DND-41 (cell line): ENCODE data around the gene CCSER2.

ENCODE experiments used
- ATAC-seq: fragments of 200-7000 bp; cut with Tn5 transposase; 3 replicates; pipeline ENCODE4 v1.9.1; 2021; ENCODE audit warnings: low read depth; ENCODE audit not compliant: insufficient read depth
- DNase-seq: peaks from one replicate; pipeline ENCODE4 v3.0.0-alpha.2; 2020
- H2AFZ ChIP-seq: 2 replicates; pipeline ENCODE4 v1.6.0; 2012; ENCODE audit warnings: low read depth, low read length
- H3K27ac ChIP-seq: 2 replicates; pipeline ENCODE4 v1.5.1; 2012; ENCODE audit warnings: low read length, inconsistent platforms
- H3K27me3 ChIP-seq: fragments of 200-600 bp; sonication (generic); 2 replicates; pipeline ENCODE4 v1.6.0; 2012; ENCODE audit warnings: low read length, mild to moderate bottlenecking, inconsistent platforms; ENCODE audit not compliant: insufficient read depth, poor library complexity
- H3K36me3 ChIP-seq: 2 replicates; pipeline ENCODE4 v1.5.1; 2012; ENCODE audit warnings: low read length, inconsistent platforms; ENCODE audit not compliant: insufficient read depth
- H3K4me1 ChIP-seq: 2 replicates; pipeline ENCODE4 v1.5.1; 2012; ENCODE audit warnings: mild to moderate bottlenecking, low read length; ENCODE audit not compliant: insufficient read depth
- H3K4me2 ChIP-seq: 2 replicates; pipeline ENCODE4 v1.6.0; 2012; ENCODE audit warnings: mild to moderate bottlenecking, moderate library complexity, low read length, inconsistent platforms; ENCODE audit not compliant: insufficient read depth
- H3K4me3 ChIP-seq, 2 experiments: fragments of 200-600 bp in 1 of 2; shearing (Covaris generic) in 1 of 2; 2 replicates each; pipeline ENCODE4 v1.5.1; 2012 to 2016; ENCODE audit warnings: inconsistent platforms in 2 of 2, low read length in 2 of 2, mild to moderate bottlenecking in 2 of 2, low read depth in 1 of 2, moderate library complexity in 1 of 2
- H3K79me2 ChIP-seq: 2 replicates; pipeline ENCODE4 v1.6.0; 2012; ENCODE audit warnings: low read length, inconsistent platforms; ENCODE audit not compliant: insufficient read depth
- H3K9ac ChIP-seq: 2 replicates; pipeline ENCODE4 v1.6.0; 2012; ENCODE audit warnings: low read depth, mild to moderate bottlenecking, inconsistent platforms, low read length, moderate library complexity
- H3K9me3 ChIP-seq: 2 replicates; pipeline ENCODE4 v1.5.1; 2012; ENCODE audit warnings: low read length, moderate library complexity, mild to moderate bottlenecking, inconsistent platforms; ENCODE audit not compliant: insufficient read depth, severe bottlenecking
- H4K20me1 ChIP-seq: 2 replicates; pipeline ENCODE4 v1.6.0; 2012; ENCODE audit warnings: low read length; ENCODE audit not compliant: insufficient read depth
- EZH2 ChIP-seq: IDR thresholded peaks from 3 replicates; pipeline ENCODE4 v1.6.1; 2012; ENCODE audit warnings: borderline replicate concordance, low read depth, mild to moderate bottlenecking, moderate library complexity, low read length, inconsistent platforms; ENCODE audit not compliant: severe bottlenecking
- TF ChIP-seq, protein P1 (sequence below): IDR thresholded peaks from 2 replicates; pipeline ENCODE4 v1.5.1; 2012; ENCODE audit warnings: borderline replicate concordance, low read length, moderate library complexity, mild to moderate bottlenecking; ENCODE audit not compliant: poor library complexity, severe bottlenecking; ENCODE audit errors: extremely low read depth

The CCSER2 gene

DNA sequence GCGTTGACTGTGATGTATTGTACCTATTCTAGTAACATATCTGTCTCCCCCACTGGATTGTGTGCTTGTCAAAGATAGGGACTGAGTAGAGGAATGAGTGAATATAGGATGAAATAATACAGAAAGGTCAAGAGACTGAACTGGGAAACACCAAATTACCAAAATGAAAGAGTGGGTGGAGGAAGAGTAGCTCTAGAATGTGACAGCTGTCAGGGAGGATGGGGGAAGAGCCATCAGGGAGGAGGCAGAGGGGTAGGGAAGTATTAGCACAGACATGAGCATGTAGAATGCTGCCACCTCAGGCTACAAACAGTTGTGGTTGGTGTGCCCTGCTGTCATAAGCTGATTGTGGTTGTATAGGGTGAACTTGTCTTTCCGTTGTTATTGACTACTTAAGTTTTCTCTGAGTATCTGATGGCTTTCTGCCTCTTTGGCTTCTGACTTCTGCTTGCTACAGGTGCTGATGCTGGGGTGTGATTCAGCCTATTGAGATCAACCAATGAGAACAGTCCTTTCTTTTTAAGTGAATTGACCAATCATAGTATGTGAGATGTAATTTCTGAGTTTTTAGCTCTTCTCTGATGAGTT, 5.6 kb downstream of the CCSER2 start:
- ATAC-seq (peak; percentile 96), DNase-seq (peak; percentile 81)
- no peak overlapping the region for H3K9ac ChIP-seq
- H3K4me2 ChIP-seq = peak overlapping the region; percentile 54
- peaks cover 59% of the 10 kb centered on the region for H3K4me1 ChIP-seq
- peaks cover 97% of the 10 kb centered on the region for H3K79me2 ChIP-seq
- peaks cover 54% of the 10 kb centered on the region for H4K20me1 ChIP-seq
- H3K9me3 ChIP-seq = no peaks in the 10 kb centered on the region
- peak overlapping the region in 1 of 2 experiments; percentile 30; a peak in 2 of 4 replicates for H3K4me3 ChIP-seq
- no peaks in the 10 kb centered on the region for H3K27me3 ChIP-seq
- H3K27ac ChIP-seq = peak overlapping the region; percentile 28; the same call in 1 of the 2 replicates
- TF ChIP-seq EZH2 = no peak
- TF ChIP-seq, protein P1, sequence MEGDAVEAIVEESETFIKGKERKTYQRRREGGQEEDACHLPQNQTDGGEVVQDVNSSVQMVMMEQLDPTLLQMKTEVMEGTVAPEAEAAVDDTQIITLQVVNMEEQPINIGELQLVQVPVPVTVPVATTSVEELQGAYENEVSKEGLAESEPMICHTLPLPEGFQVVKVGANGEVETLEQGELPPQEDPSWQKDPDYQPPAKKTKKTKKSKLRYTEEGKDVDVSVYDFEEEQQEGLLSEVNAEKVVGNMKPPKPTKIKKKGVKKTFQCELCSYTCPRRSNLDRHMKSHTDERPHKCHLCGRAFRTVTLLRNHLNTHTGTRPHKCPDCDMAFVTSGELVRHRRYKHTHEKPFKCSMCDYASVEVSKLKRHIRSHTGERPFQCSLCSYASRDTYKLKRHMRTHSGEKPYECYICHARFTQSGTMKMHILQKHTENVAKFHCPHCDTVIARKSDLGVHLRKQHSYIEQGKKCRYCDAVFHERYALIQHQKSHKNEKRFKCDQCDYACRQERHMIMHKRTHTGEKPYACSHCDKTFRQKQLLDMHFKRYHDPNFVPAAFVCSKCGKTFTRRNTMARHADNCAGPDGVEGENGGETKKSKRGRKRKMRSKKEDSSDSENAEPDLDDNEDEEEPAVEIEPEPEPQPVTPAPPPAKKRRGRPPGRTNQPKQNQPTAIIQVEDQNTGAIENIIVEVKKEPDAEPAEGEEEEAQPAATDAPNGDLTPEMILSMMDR = peak; percentile 50
- no peaks in the 10 kb centered on the region for H3K36me3 ChIP-seq
- H2AFZ ChIP-seq = no peak overlapping the region

DNA sequence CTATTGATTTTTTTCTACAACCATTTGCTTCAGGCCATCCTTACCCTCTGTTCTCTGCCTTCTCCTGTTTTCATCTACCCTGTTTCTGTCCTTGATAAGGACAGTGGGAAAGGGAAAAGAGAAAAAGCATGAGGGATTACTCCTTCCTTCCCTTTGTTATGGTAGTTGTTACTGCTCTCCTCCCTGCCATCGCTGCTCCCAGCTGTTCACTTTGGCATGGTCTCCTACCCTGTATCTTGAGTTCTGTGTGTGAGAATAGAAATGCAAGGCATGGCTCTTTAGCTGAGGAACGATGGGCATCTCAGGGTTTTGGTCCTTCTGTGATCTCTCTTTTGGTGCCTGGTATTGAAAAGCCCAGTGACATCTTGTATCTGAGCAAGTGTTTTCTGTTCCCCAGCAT, 6.4 kb downstream of the CCSER2 start:
- Histone ChIP-seq H3K9ac (no peak overlapping the region), H3K27me3 (no peaks in the 10 kb centered on the region), H3K4me3 (no peak overlapping the region), H3K4me1 (peaks cover 52% of the 10 kb centered on the region), H3K4me2 (peak overlapping the region; percentile 54; the same call in 1 of the 2 replicates), H3K9me3 (no peaks in the 10 kb centered on the region), H3K27ac (peak overlapping the region; percentile 15; the same call in 1 of the 2 replicates), H3K79me2 (peaks cover 92% of the 10 kb centered on the region), H2AFZ (no peak overlapping the region), H3K36me3 (no peaks in the 10 kb centered on the region), H4K20me1 (peaks cover 54% of the 10 kb centered on the region)
- no peak for TF ChIP-seq EZH2
- TF ChIP-seq, protein P1 = no peak
- ATAC-seq (no peak), DNase-seq (no peak)

DNA sequence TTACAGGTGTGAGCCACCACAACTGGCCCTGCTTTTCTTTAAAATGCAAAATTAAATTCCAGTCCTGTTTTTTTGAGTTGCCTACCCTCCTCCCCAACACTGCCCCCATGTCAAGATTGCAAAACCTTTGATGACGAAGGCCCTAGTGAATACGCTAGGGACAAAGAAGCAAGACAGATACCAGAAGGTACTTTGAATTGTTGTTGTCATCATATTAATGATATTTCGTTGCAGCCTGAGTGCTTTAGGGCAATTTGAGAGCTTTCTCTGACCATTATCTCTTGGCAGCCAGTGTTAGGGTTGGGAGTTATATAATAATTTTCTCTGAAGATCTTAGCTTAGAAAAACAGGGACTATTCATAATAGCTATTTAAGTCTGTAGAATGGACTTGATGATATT, 7.1 kb downstream of the CCSER2 start:
- H3K27me3 ChIP-seq = no peaks in the 10 kb centered on the region
- H4K20me1 ChIP-seq = peaks cover 59% of the 10 kb centered on the region
- H3K9me3 ChIP-seq = no peaks in the 10 kb centered on the region
- no peak for TF ChIP-seq EZH2
- H3K27ac ChIP-seq = no peak overlapping the region
- peaks cover 92% of the 10 kb centered on the region for H3K79me2 ChIP-seq
- no peak for DNase-seq
- no peak for ATAC-seq
- no peak overlapping the region for H2AFZ ChIP-seq
- H3K9ac ChIP-seq = no peak overlapping the region
- H3K4me2 ChIP-seq = no peak overlapping the region
- no peaks in the 10 kb centered on the region for H3K36me3 ChIP-seq
- H3K4me1 ChIP-seq = peaks cover 45% of the 10 kb centered on the region
- H3K4me3 ChIP-seq = no peak overlapping the region

DNA sequence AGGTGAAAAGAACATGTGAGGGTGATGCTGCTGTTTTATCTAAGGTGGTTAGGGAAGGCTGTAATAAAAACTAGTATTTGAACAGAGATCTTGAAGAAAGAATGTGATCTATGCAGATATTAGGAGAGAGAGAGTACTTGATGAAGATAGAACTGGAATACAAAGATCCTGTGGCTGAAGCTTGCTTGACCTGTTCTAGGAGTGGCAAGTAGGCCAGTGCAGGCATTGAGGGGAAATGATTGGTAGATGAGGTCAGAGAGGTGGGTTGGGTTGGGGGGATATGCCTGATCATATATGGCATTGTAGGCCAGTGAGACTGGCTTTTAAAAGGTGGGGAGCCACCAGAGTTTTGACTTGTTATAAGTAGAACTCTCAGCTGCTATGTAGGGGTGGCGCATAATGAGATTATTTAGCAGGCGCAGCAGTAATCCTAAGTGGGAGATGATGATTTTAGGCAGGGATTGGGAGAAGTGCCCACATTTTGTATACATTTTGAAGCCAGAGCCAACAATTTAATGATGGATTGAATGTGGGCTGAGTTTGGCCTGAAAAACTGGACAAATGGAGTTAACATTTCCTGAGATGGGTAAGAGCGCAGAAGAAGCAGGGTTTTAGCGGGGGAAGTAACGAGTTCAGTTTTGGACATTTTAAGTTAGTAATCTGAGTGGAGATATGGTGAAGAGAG, 8.2 kb downstream of the CCSER2 start:
- Histone ChIP-seq H3K4me3 (no peak overlapping the region), H2AFZ (no peak overlapping the region), H3K9me3 (no peaks in the 10 kb centered on the region), H3K4me2 (no peak overlapping the region), H3K9ac (no peak overlapping the region), H3K79me2 (peaks cover 92% of the 10 kb centered on the region), H3K27ac (no peak overlapping the region), H3K4me1 (peaks cover 35% of the 10 kb centered on the region), H4K20me1 (peaks cover 63% of the 10 kb centered on the region), H3K27me3 (no peaks in the 10 kb centered on the region), H3K36me3 (0 out of 2 replicates have a peak, but pooled peaks cover 4% of the 10 kb centered on the region)
- DNase-seq (no peak), ATAC-seq (no peak)
- TF ChIP-seq, protein P1 = no peak
- TF ChIP-seq EZH2 = no peak
